HepG2 (cell line): ENCODE results near the gene BAIAP2L1. TPM values are rescaled to one million over a fixed set of nuclear protein-coding genes. Genes with fewer than 3 reads are reported as not detected.

Experiments
- FOXO1 ChIP-seq: sonication (generic); formaldehyde crosslinking; IDR thresholded peaks from 2 replicates; pipeline ENCODE4 v1.4.0; 2020; ENCODE audit warnings: missing genetic modification reagents
- PAF1 ChIP-seq: IDR thresholded peaks from 2 replicates; pipeline ENCODE4 v1.6.1; 2016; ENCODE audit warnings: missing genetic modification reagents, missing compliant biosample characterization
- REL ChIP-seq: sonication (generic); formaldehyde crosslinking; conservative IDR thresholded peaks from 2 replicates; pipeline ENCODE4 v1.8.0; 2022; ENCODE audit warnings: mild to moderate bottlenecking, missing genetic modification reagents, moderate library complexity
- TRIM22 ChIP-seq: fragments of 450-650 bp; IDR thresholded peaks from 2 replicates; pipeline ENCODE4 v1.6.1; 2017
- ZFP62 ChIP-seq: sonication (generic); formaldehyde crosslinking; IDR thresholded peaks from 2 replicates; pipeline ENCODE4 v1.4.0; 2020; ENCODE audit warnings: missing genetic modification reagents
- ZNF292 ChIP-seq: sonication (generic); formaldehyde crosslinking; IDR thresholded peaks from 2 replicates; pipeline ENCODE4 v1.8.1; 2022; ENCODE audit warnings: mild to moderate bottlenecking, low read depth, missing genetic modification reagents, borderline replicate concordance
- ZNF329 ChIP-seq: sonication (generic); formaldehyde crosslinking; IDR thresholded peaks from 2 replicates; pipeline ENCODE4 v1.9.0; 2021; ENCODE audit warnings: low read depth, mild to moderate bottlenecking, missing genetic modification reagents
- polyA plus RNA-seq, 8 experiments: library from polyadenylated mRNA; depleted of rRNA in 3 of 8; stranded (reverse) in 7 of 8; unstranded in 1 of 8; fragments of >200 nt; fragmentation: Illumina TruSeq in 4 of 8; extraction: Trizol in 4 of 8; gene quantifications; 2 replicates each; pipeline versions ENCODE4 v1.2.1 to v1.2.3, GENCODE V29; 2011 to 2016; ENCODE audit warnings: low read depth in 4 of 8, missing spikeins in 1 of 8, mixed read lengths in 1 of 8; ENCODE audit not compliant: insufficient read depth in 1 of 8
- total RNA-seq, 5 experiments: library from RNA; depleted of rRNA; stranded (reverse); fragments of >200 nt; fragmentation: Illumina TruSeq; extraction: Trizol; gene quantifications; 2 replicates each; pipeline ENCODE4 v1.2.3, GENCODE V29; 2016; ENCODE audit warnings: low read depth in 1 of 5
- TF ChIP-seq, protein P1 (sequence below): sonication (generic); formaldehyde crosslinking; IDR thresholded peaks from 2 replicates; pipeline ENCODE4 v1.4.0; 2020; ENCODE audit warnings: mild to moderate bottlenecking, missing genetic modification reagents
- TF ChIP-seq, protein P2 (sequence below): IDR thresholded peaks from 2 replicates; pipeline ENCODE4 v1.4.0; 2020; ENCODE audit warnings: mild to moderate bottlenecking, missing genetic modification reagents
- TF ChIP-seq, protein P3 (sequence below): sonication (generic); formaldehyde crosslinking; IDR thresholded peaks from 2 replicates; pipeline ENCODE4 v1.4.0; 2020; ENCODE audit warnings: missing genetic modification reagents
- TF ChIP-seq, protein P4 (sequence below): sonication (generic); formaldehyde crosslinking; IDR thresholded peaks from 2 replicates; pipeline ENCODE4 v1.4.0; 2020; ENCODE audit warnings: missing genetic modification reagents

Gene BAIAP2L1
- total and polyA plus RNA-seq, 2 of the 13 experiments (the other 11 are each of a cell fraction or from before 2014, with no cell fraction given), result 13.0 to 21.5 TPM

DNA sequence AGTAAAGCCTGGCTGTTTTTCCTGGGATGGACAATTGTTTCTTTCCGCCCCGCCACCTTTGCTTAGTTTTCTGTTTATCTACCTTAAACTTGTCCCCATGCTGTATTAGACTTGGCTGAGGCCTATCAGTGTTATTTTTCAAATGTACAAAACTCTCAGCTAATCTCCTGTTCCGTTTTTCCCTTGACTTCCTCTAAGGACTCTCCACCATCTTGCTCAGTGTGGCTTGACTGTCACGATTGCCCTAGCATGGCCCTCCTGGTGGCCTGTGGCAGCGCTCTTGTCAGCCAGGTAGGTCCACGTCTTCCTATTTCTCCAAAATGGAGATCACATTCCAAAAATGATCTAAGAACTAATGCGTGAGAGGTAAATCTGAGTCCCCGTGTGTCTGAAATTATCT is 36.7 kb downstream of the BAIAP2L1 start (continued):
- TF ChIP-seq, protein P1, sequence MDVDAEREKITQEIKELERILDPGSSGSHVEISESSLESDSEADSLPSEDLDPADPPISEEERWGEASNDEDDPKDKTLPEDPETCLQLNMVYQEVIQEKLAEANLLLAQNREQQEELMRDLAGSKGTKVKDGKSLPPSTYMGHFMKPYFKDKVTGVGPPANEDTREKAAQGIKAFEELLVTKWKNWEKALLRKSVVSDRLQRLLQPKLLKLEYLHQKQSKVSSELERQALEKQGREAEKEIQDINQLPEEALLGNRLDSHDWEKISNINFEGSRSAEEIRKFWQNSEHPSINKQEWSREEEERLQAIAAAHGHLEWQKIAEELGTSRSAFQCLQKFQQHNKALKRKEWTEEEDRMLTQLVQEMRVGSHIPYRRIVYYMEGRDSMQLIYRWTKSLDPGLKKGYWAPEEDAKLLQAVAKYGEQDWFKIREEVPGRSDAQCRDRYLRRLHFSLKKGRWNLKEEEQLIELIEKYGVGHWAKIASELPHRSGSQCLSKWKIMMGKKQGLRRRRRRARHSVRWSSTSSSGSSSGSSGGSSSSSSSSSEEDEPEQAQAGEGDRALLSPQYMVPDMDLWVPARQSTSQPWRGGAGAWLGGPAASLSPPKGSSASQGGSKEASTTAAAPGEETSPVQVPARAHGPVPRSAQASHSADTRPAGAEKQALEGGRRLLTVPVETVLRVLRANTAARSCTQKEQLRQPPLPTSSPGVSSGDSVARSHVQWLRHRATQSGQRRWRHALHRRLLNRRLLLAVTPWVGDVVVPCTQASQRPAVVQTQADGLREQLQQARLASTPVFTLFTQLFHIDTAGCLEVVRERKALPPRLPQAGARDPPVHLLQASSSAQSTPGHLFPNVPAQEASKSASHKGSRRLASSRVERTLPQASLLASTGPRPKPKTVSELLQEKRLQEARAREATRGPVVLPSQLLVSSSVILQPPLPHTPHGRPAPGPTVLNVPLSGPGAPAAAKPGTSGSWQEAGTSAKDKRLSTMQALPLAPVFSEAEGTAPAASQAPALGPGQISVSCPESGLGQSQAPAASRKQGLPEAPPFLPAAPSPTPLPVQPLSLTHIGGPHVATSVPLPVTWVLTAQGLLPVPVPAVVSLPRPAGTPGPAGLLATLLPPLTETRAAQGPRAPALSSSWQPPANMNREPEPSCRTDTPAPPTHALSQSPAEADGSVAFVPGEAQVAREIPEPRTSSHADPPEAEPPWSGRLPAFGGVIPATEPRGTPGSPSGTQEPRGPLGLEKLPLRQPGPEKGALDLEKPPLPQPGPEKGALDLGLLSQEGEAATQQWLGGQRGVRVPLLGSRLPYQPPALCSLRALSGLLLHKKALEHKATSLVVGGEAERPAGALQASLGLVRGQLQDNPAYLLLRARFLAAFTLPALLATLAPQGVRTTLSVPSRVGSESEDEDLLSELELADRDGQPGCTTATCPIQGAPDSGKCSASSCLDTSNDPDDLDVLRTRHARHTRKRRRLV (CRISPR knock-in tag), result no peak
- TF ChIP-seq FOXO1 (CRISPR knock-in tag) (no peak), REL (CRISPR knock-in tag) (no peak), TRIM22 (no peak), PAF1 (CRISPR knock-in tag) (no peak), ZFP62 (CRISPR knock-in tag) (no peak), ZNF292 (no peak), ZNF329 (CRISPR knock-in tag) (no peak)
- TF ChIP-seq, protein P2, sequence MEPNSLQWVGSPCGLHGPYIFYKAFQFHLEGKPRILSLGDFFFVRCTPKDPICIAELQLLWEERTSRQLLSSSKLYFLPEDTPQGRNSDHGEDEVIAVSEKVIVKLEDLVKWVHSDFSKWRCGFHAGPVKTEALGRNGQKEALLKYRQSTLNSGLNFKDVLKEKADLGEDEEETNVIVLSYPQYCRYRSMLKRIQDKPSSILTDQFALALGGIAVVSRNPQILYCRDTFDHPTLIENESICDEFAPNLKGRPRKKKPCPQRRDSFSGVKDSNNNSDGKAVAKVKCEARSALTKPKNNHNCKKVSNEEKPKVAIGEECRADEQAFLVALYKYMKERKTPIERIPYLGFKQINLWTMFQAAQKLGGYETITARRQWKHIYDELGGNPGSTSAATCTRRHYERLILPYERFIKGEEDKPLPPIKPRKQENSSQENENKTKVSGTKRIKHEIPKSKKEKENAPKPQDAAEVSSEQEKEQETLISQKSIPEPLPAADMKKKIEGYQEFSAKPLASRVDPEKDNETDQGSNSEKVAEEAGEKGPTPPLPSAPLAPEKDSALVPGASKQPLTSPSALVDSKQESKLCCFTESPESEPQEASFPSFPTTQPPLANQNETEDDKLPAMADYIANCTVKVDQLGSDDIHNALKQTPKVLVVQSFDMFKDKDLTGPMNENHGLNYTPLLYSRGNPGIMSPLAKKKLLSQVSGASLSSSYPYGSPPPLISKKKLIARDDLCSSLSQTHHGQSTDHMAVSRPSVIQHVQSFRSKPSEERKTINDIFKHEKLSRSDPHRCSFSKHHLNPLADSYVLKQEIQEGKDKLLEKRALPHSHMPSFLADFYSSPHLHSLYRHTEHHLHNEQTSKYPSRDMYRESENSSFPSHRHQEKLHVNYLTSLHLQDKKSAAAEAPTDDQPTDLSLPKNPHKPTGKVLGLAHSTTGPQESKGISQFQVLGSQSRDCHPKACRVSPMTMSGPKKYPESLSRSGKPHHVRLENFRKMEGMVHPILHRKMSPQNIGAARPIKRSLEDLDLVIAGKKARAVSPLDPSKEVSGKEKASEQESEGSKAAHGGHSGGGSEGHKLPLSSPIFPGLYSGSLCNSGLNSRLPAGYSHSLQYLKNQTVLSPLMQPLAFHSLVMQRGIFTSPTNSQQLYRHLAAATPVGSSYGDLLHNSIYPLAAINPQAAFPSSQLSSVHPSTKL (CRISPR knock-in tag), result no peak
- TF ChIP-seq, protein P3, sequence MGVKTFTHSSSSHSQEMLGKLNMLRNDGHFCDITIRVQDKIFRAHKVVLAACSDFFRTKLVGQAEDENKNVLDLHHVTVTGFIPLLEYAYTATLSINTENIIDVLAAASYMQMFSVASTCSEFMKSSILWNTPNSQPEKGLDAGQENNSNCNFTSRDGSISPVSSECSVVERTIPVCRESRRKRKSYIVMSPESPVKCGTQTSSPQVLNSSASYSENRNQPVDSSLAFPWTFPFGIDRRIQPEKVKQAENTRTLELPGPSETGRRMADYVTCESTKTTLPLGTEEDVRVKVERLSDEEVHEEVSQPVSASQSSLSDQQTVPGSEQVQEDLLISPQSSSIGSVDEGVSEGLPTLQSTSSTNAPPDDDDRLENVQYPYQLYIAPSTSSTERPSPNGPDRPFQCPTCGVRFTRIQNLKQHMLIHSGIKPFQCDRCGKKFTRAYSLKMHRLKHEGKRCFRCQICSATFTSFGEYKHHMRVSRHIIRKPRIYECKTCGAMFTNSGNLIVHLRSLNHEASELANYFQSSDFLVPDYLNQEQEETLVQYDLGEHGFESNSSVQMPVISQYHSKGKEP, result no peak
- TF ChIP-seq, protein P4, sequence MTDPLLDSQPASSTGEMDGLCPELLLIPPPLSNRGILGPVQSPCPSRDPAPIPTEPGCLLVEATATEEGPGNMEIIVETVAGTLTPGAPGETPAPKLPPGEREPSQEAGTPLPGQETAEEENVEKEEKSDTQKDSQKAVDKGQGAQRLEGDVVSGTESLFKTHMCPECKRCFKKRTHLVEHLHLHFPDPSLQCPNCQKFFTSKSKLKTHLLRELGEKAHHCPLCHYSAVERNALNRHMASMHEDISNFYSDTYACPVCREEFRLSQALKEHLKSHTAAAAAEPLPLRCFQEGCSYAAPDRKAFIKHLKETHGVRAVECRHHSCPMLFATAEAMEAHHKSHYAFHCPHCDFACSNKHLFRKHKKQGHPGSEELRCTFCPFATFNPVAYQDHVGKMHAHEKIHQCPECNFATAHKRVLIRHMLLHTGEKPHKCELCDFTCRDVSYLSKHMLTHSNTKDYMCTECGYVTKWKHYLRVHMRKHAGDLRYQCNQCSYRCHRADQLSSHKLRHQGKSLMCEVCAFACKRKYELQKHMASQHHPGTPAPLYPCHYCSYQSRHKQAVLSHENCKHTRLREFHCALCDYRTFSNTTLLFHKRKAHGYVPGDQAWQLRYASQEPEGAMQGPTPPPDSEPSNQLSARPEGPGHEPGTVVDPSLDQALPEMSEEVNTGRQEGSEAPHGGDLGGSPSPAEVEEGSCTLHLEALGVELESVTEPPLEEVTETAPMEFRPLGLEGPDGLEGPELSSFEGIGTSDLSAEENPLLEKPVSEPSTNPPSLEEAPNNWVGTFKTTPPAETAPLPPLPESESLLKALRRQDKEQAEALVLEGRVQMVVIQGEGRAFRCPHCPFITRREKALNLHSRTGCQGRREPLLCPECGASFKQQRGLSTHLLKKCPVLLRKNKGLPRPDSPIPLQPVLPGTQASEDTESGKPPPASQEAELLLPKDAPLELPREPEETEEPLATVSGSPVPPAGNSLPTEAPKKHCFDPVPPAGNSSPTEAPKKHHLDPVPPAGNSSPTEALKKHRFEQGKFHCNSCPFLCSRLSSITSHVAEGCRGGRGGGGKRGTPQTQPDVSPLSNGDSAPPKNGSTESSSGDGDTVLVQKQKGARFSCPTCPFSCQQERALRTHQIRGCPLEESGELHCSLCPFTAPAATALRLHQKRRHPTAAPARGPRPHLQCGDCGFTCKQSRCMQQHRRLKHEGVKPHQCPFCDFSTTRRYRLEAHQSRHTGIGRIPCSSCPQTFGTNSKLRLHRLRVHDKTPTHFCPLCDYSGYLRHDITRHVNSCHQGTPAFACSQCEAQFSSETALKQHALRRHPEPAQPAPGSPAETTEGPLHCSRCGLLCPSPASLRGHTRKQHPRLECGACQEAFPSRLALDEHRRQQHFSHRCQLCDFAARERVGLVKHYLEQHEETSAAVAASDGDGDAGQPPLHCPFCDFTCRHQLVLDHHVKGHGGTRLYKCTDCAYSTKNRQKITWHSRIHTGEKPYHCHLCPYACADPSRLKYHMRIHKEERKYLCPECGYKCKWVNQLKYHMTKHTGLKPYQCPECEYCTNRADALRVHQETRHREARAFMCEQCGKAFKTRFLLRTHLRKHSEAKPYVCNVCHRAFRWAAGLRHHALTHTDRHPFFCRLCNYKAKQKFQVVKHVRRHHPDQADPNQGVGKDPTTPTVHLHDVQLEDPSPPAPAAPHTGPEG, result no peak
